Measurements from ENCODE around the gene ANKRD17.

The ANKRD17 gene

DNA sequence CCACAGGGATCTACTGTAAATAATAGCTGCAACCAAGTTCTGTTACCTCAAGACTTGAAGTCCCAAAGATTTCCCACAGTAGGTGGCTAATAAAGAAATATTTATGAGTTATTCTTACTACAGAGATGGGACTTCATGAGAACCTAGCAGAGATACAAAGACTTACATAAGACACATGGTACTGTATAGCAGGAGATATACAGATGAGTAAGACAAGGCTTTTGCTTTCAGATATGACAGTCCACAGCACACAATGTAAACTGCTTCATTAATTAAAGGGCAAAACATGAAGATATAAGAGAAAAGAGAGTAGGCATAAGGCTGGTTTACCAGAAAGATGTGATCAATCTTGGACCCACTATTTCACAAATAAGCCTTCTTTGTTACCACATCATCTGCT, 6.6 kb downstream of the ANKRD17 start:
- Histone ChIP-seq H4K20me1 (ENCODE audit: insufficient read depth, low read length, poor library complexity, severe bottlenecking) (peaks cover 95% of the 10 kb centered on the region), H3K9ac (ENCODE audit: low read depth, low read length, poor library complexity, severe bottlenecking) (peak overlapping the region; percentile 24), H3K4me2 (ENCODE audit: low read depth, low read length, poor library complexity, severe bottlenecking) (peak overlapping the region; percentile 96), H3K79me2 (ENCODE audit: insufficient read depth, low read length) (peaks cover 100% of the 10 kb centered on the region), H3K9me3 (ENCODE audit: insufficient read depth, low read depth, low read length) (no peaks in the 10 kb centered on the region), H3K27me3 (ENCODE audit: insufficient read depth, low read length, poor library complexity, severe bottlenecking) (no peaks in the 10 kb centered on the region), H3K9me2 (replicated peaks; ENCODE audit: low read depth, low read length) (no peaks in the 10 kb centered on the region), H3K4me1 (ENCODE audit: insufficient read depth, low read length, poor library complexity, severe bottlenecking) (peaks cover 50% of the 10 kb centered on the region), H3K36me3 (ENCODE audit: insufficient read depth, low read length) (peaks cover 21% of the 10 kb centered on the region; the same call in 1 of the 2 replicates), H3F3A (ENCODE audit: low read depth) (no peaks in the 10 kb centered on the region), H2AFZ (ENCODE audit: low read length) (no peak overlapping the region), H3K4me3 (ENCODE audit: low read length, poor library complexity, severe bottlenecking) (peak overlapping the region; percentile 94)
- TF ChIP-seq, protein P1, sequence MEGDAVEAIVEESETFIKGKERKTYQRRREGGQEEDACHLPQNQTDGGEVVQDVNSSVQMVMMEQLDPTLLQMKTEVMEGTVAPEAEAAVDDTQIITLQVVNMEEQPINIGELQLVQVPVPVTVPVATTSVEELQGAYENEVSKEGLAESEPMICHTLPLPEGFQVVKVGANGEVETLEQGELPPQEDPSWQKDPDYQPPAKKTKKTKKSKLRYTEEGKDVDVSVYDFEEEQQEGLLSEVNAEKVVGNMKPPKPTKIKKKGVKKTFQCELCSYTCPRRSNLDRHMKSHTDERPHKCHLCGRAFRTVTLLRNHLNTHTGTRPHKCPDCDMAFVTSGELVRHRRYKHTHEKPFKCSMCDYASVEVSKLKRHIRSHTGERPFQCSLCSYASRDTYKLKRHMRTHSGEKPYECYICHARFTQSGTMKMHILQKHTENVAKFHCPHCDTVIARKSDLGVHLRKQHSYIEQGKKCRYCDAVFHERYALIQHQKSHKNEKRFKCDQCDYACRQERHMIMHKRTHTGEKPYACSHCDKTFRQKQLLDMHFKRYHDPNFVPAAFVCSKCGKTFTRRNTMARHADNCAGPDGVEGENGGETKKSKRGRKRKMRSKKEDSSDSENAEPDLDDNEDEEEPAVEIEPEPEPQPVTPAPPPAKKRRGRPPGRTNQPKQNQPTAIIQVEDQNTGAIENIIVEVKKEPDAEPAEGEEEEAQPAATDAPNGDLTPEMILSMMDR (conservative IDR thresholded peaks at IDR 0.05; ENCODE audit: low read length): no peak
- TF ChIP-seq EZH2phosphoT487 (IDR thresholded peaks at IDR 0.05; ENCODE audit: borderline replicate concordance): no peak

DNA sequence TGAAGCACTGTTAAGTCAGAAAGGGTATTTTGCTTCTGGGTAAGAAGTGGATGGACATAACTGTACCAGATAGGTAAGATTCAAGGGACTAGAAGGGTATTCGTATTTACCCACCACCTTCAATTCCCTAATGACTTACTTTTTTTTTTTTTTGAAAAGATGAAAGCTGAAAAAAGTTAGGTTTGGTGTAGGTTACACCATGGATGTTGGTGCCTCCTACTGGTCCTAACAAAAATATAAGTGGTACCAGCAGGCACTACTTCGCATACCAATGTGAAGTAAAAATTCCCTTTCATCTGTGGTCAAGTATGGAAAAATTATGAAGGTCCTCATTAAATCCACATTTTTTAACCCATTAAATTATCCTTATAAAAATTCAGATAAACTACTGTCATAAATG, 7.2 kb downstream of the ANKRD17 start:
- H3K36me3 ChIP-seq (ENCODE audit: insufficient read depth, low read length): peaks cover 21% of the 10 kb centered on the region; the same call in 1 of the 2 replicates
- H3K9me3 ChIP-seq (ENCODE audit: insufficient read depth, low read depth, low read length): no peaks in the 10 kb centered on the region
- H3F3A ChIP-seq (ENCODE audit: low read depth): no peaks in the 10 kb centered on the region
- no peaks in the 10 kb centered on the region for H3K9me2 ChIP-seq (replicated peaks; ENCODE audit: low read depth, low read length)
- H3K4me1 ChIP-seq (ENCODE audit: insufficient read depth, low read length, poor library complexity, severe bottlenecking): peaks cover 47% of the 10 kb centered on the region
- TF ChIP-seq EZH2phosphoT487 (IDR thresholded peaks at IDR 0.05; ENCODE audit: borderline replicate concordance): no peak
- TF ChIP-seq, protein P1 (conservative IDR thresholded peaks at IDR 0.05; ENCODE audit: low read length): peak; percentile 61
- H4K20me1 ChIP-seq (ENCODE audit: insufficient read depth, low read length, poor library complexity, severe bottlenecking): peaks cover 95% of the 10 kb centered on the region
- peak overlapping the region; percentile 96 for H3K4me2 ChIP-seq (ENCODE audit: low read depth, low read length, poor library complexity, severe bottlenecking)
- peak overlapping the region; percentile 94 for H3K4me3 ChIP-seq (ENCODE audit: low read length, poor library complexity, severe bottlenecking)
- H3K27me3 ChIP-seq (ENCODE audit: insufficient read depth, low read length, poor library complexity, severe bottlenecking): no peaks in the 10 kb centered on the region
- peaks cover 100% of the 10 kb centered on the region for H3K79me2 ChIP-seq (ENCODE audit: insufficient read depth, low read length)
- peak overlapping the region; percentile 24 for H3K9ac ChIP-seq (ENCODE audit: low read depth, low read length, poor library complexity, severe bottlenecking)
- no peak overlapping the region for H2AFZ ChIP-seq (ENCODE audit: low read length)

DNA sequence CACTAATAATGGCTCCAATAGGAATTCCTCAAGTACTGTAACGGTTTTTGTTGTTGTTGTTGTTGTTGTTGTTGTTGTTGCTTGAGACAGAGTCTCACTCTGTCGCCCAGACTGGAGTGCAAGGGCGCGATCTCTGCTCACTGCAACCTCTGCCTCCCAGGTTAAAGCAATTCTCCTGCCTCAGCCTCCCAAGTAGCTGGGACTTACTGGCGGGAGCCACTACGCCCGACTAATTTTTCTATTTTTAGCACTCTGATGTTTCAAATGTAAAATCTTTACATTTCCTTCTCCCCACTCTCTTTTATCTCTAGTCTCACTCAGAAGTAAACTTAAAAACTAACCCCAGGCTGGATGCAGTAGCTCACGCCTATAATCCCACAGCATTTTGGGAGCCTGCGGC, 8.0 kb downstream of the ANKRD17 start:
- TF ChIP-seq, protein P1 (conservative IDR thresholded peaks at IDR 0.05; ENCODE audit: low read length): no peak
- no peak for TF ChIP-seq EZH2phosphoT487 (IDR thresholded peaks at IDR 0.05; ENCODE audit: borderline replicate concordance)
- peak overlapping the region; percentile 96 for H3K4me2 ChIP-seq (ENCODE audit: low read depth, low read length, poor library complexity, severe bottlenecking)
- H3K9ac ChIP-seq (ENCODE audit: low read depth, low read length, poor library complexity, severe bottlenecking): no peak overlapping the region
- no peaks in the 10 kb centered on the region for H3K9me3 ChIP-seq (ENCODE audit: insufficient read depth, low read depth, low read length)
- H3K4me1 ChIP-seq (ENCODE audit: insufficient read depth, low read length, poor library complexity, severe bottlenecking): peaks cover 41% of the 10 kb centered on the region
- H3K79me2 ChIP-seq (ENCODE audit: insufficient read depth, low read length): peaks cover 100% of the 10 kb centered on the region
- H3K36me3 ChIP-seq (ENCODE audit: insufficient read depth, low read length): peaks cover 21% of the 10 kb centered on the region; the same call in 1 of the 2 replicates
- H3F3A ChIP-seq (ENCODE audit: low read depth): no peaks in the 10 kb centered on the region
- no peak overlapping the region for H3K4me3 ChIP-seq (ENCODE audit: low read length, poor library complexity, severe bottlenecking)
- no peaks in the 10 kb centered on the region for H3K9me2 ChIP-seq (replicated peaks; ENCODE audit: low read depth, low read length)
- H3K27me3 ChIP-seq (ENCODE audit: insufficient read depth, low read length, poor library complexity, severe bottlenecking): no peaks in the 10 kb centered on the region
- H2AFZ ChIP-seq (ENCODE audit: low read length): no peak overlapping the region
- H4K20me1 ChIP-seq (ENCODE audit: insufficient read depth, low read length, poor library complexity, severe bottlenecking): peaks cover 95% of the 10 kb centered on the region
